ENCODE data around the gene NDE1.

Gene NDE1

GRCh38 chr16:15739464-15739863 is 89.4 kb downstream of the NDE1 start:
- DNase-seq (ENCODE audit: low spot score), result no peak

DNA sequence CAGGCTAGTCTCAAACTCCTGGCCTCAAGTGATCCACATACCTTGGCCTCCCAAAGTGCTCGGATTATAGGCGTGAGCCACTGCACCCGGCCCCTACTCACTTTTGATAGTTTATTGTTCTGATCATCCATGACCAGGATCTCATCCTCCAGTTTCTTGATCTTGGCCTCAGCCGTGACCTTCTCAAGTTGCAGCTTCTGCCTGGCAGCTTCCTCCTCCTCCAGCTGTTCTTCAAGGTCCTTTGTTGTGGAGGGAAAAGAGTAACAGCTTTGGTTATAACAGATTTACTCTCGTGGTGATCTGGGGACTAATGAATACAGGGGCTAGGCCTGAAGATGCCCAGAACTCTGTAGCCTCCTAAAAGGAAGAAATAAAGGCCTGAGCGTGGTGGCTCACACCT is 89.9 kb downstream of the NDE1 start:
- no peak for DNase-seq (ENCODE audit: low spot score)

- no peak for DNase-seq (ENCODE audit: low spot score)
These were observed 91.3 kb downstream of the NDE1 start for GRCh38 chr16:15741207-15741871.

- no peak for DNase-seq (ENCODE audit: low spot score)
These were observed 92.7 kb downstream of the NDE1 start for GRCh38 chr16:15742716-15743115.

DNA sequence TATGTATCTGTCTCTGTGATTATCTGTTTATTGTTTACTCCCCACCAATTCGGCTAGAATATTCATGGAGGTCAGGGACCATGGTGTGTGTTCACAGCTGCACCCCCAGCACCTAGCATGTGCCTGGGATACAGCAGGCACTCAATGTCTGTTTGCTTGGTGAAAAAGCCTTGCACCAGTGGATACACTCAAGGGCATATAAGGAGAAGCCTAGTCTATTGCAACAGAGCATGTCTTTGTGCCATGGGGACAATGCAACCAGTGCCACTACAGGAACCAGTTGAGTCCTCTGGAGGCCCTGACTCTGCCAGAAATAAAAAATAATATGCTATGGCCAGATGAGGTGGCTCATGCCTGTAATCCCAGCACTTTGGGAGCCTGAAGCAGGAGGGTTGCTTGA is 93.6 kb downstream of the NDE1 start:
- no peak for DNase-seq (ENCODE audit: low spot score)

DNA sequence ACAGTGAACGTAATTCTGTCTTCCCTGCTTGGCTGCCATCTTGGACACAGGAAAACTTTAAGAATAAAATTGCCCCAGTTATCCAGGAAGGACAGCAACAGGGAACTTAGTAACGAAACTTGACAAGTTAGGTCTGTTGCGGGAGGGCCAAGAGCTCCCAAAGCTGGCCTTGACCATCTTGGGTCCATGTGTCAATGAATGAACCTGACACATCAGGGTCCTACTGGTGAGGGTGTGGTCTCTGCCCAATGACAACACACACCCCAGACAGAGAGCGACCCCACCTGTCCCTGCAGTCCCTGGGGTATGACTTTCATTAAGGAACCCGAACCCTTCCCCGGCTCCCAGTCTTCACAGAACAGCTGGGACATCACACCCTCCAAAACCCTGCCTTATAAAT is 96.3 kb downstream of the NDE1 start:
- no peak for DNase-seq (ENCODE audit: low spot score)

DNA sequence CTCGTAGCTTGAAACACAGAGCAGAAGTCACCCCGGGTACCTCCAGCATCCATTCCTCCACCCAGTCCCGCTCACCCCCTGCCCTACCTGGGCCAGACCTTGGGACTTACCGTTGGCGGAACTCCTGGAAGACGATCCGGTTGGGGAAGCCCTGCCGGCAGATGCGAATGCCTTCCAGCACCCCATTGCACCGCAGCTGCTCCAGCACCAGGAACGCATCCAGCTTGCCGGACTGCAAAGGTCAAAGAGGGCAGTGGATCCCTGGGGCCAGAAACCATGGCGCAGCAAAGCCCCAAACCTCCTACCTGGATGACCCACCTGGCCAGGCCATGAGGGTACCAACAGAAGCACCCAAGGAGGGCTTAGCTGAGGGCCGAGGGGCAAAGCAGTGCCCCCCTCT is 97.9 kb downstream of the NDE1 start:
- DNase-seq (ENCODE audit: low spot score), result no peak

GRCh38 chr16:15748654-15749053 is 98.6 kb downstream of the NDE1 start:
- DNase-seq (ENCODE audit: low spot score), result no peak

DNA sequence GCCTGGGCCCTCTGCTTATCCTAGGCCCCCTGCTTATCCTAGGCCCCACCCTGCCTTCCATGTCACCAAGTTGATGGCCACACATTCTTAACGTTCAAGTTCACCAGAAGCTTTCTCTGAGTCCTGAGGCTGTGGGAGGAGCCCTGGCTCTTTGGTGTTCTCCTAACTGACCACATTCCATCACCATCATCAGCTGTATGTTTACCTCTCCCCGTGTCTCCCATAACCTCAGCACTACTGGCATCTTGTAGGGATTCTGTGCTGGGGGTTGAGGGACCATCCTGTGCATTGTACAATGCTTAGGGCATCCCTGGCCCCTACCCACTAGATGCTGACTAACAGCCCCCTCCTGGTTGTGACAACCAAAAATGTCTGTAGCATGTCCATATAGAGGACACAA is 99.3 kb downstream of the NDE1 start:
- no peak for DNase-seq (ENCODE audit: low spot score)

DNA sequence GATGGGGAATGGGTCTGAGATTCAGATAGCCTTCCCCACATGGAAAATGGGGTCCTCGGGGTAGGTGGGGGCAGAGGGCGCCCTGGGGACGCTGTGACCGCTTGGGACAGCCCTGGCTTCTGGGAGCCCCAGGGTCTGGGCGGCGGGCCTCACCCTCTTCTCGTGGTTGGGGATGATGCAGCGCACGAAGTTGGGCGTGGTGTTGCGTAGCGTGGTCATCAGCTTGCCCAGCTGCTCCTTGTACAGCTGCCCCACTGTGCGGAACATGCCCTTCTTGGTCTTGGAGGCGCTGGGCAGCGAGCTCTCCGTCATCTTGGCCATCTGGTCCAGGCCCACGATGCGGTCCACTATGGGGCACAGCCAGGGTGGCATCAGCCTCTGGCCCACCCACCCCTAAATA is 99.9 kb downstream of the NDE1 start:
- no peak for DNase-seq (ENCODE audit: low spot score)

DNA sequence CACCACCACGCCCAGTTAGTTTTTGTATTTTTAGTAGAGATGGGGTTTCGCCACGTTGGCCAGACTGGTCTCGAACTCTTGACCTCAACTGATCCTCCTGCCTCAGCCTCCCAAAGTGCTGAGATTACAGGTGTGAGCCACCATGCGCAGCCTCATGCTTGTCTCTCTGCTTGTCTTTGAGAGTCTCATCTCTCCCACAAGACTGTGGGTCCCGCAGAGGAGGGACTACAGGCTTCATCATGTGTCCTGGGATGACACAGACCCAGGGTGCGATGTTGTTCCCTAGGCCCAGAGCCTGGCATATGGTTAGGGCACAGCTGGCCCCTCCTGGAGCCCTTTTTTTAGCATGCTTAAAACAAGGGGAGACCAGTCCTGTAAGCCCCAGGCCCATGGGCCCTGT is 101.9 kb downstream of the NDE1 start:
- no peak for DNase-seq (ENCODE audit: low spot score)

DNA sequence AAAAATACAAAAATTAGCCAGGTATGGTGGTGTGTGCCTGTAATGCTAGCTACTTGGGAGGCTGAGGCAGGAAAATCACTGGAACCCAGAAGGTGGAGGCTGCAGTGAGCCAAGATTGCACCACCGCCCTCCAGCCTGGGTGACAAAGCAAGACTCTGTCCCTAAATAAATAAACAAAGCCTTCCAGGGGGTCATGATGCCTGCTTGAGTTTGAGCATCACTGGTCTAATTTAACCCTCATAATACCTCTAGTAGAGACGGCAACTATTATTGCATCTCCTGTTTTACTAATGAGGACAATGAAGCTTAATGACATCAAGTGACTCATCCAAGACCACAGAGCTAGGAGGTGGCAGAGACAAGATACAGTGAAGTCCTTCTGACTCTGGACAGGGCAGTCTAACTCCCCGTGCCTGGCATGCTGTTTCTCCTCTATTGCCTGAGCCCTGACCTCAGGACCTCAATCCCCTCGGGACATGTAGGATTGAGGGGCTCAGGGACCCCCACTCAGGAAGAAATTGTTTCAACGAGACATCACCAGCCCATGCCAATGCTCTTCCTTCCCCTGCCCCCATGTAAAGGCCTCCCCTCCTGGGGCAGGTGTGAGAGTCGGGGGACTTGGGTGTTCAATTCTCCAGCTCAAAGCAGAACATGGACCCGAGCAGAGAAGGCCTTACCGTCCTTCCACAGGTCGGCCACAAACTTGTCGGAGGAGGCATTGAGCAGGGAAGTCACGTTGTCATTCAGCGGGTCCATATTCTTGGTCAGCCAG is 102.9 kb downstream of the NDE1 start:
- DNase-seq (ENCODE audit: low spot score), result no peak

GRCh38 chr16:15754821-15755534 is 104.9 kb downstream of the NDE1 start:
- no peak for DNase-seq (ENCODE audit: low spot score)

DNA sequence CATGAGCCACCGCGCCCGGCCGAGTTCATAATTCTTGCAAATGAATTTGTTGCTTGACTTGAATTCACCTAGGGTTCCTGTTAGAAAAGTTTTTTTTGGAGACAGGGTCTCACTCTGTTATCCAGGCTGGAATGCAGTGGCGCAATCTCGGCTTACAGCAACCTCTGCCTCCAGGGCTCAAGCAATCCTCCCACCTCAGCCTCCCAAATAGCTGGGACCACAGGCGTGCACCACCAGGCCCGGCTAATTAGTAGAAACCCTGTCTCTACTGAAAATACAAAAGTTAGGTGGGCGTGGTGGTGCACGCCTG is 107.0 kb downstream of the NDE1 start:
- DNase-seq (ENCODE audit: low spot score), result no peak

DNA sequence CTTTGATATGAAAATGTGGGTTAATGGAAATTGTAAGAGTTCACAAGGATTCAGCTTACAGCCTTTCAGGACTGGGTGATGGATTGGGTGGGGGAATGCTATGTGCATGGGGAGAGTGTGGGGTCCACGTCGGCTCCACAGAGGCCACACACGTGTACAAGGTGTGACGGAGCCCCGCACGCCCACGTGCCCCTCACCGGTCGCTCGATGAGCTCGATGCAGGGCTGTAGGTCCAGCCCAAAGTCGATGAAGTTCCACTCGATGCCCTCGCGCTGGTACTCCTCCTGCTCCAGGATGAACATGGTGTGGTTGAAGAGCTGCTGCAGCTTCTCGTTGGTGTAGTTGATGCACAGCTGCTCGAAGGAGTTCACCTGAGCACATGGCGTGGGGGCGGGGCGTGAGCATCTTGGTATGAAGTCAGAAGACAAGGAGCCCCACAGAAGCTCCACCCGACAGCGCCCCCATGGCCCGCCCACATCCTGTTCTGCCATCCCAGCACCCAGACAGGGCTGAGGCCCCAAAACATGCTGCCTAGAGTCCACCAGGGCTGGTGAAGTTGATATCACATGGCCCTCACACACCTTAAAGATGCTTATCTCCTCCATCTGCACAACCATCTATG is 107.7 kb downstream of the NDE1 start:
- no peak for DNase-seq (ENCODE audit: low spot score)

- DNase-seq (ENCODE audit: low spot score), result no peak
These were observed 109.0 kb downstream of the NDE1 start for GRCh38 chr16:15759070-15759469.

- no peak for DNase-seq (ENCODE audit: low spot score)
These were observed 110.1 kb downstream of the NDE1 start for GRCh38 chr16:15760129-15760528.

- DNase-seq (ENCODE audit: low spot score), result no peak
These were observed 114.1 kb downstream of the NDE1 start for GRCh38 chr16:15764112-15764511.

DNA sequence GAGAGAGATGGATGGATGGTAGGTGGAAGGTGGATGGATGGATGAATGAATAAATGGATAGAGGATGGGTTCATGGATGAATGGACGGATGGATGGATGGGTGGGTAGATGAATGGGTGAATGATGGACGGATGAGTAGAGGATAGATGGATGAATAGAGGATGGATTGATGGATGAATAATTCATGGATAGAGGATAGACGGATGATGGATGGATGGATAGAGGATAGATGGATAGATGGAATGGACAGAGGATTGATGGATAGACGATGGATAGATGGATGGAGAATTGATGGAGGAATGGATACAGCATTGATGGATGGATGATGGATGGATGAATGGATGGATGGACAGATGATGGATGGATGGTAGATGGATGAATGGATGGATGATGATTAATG is 115.1 kb downstream of the NDE1 start:
- DNase-seq (ENCODE audit: low spot score), result no peak

DNA sequence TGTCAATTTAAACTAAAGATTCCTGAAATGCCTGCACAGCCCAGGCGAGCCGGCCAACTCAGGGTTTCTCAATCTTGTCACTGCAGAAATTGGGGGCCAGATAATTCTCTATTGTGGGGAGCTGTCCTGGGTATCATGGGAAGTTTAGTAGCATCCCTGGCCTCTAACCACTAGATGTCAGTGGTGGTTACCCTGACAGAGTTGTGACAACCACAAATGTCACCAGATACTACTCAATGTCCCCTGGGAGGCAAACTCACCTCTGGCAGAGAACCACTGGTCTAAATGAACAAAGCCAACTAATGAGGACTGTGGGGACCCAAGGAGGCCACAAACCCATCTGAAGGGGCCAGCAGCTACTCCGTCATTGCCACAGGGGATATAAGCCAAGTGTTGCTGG is 115.8 kb downstream of the NDE1 start:
- peak; percentile 70 for DNase-seq (ENCODE audit: low spot score)

GRCh38 chr16:15766918-15767317 is 116.9 kb downstream of the NDE1 start:
- DNase-seq (ENCODE audit: low spot score), result no peak

GRCh38 chr16:15768201-15768600 is 118.2 kb downstream of the NDE1 start:
- no peak for DNase-seq (ENCODE audit: low spot score)

GRCh38 chr16:15769239-15769638 is 119.2 kb downstream of the NDE1 start:
- no peak for DNase-seq (ENCODE audit: low spot score)
